SK-N-SH treated with all-trans-retinoic acid at 6 μM for 48 hours (cell line): ENCODE measurements around the gene TOMM20.

Source experiments
- ATAC-seq: fragments of 200-7000 bp; cut with Tn5 transposase; 3 replicates; pipeline ENCODE4 v1.9.1; 2020; ENCODE audit warnings: mild to moderate bottlenecking, moderate library complexity
- ARNTL ChIP-seq: fragments of 450-650 bp; formaldehyde crosslinking; IDR thresholded peaks from 2 replicates; pipeline ENCODE4 v1.5.0; 2020; ENCODE audit warnings: low read depth, mild to moderate bottlenecking, moderate library complexity, borderline replicate concordance
- BACH2 ChIP-seq: fragments of 250-450 bp; sonication (Bioruptor Pico); IDR thresholded peaks from 2 replicates; pipeline ENCODE4 v1.9.0; 2021; ENCODE audit warnings: mild to moderate bottlenecking, borderline replicate concordance
- CREB5 ChIP-seq: fragments of 250-450 bp; sonication (Bioruptor Pico); IDR thresholded peaks from 2 replicates; pipeline ENCODE4 v1.5.1; 2020; ENCODE audit warnings: low read depth, mild to moderate bottlenecking, moderate library complexity
- CSDC2 ChIP-seq: fragments of 250-450 bp; sonication (Bioruptor Pico); IDR thresholded peaks from 2 replicates; pipeline ENCODE4 v1.5.0; 2020; ENCODE audit warnings: mild to moderate bottlenecking, moderate library complexity
- ESRRG ChIP-seq: fragments of 250-450 bp; sonication (Bioruptor Pico); IDR thresholded peaks from 2 replicates; pipeline ENCODE4 v1.6.1; 2021; ENCODE audit warnings: mild to moderate bottlenecking
- GLIS3 ChIP-seq: fragments of 250-450 bp; sonication (Bioruptor Pico); IDR thresholded peaks from 2 replicates; pipeline ENCODE4 v1.5.0; 2020; ENCODE audit warnings: mild to moderate bottlenecking, moderate library complexity
- ISL1 ChIP-seq: fragments of 250-450 bp; sonication (Bioruptor Pico); IDR thresholded peaks from 2 replicates; pipeline ENCODE4 v2.1.2; 2022; ENCODE audit warnings: mild to moderate bottlenecking, moderate library complexity
- OSR1 ChIP-seq: fragments of 250-450 bp; sonication (Bioruptor Pico); IDR thresholded peaks from 2 replicates; pipeline ENCODE4 v1.8.0; 2022; ENCODE audit warnings: moderate library complexity, mild to moderate bottlenecking, inconsistent platforms
- PATZ1 ChIP-seq: fragments of 250-450 bp; sonication (Bioruptor Pico); IDR thresholded peaks from 2 replicates; pipeline ENCODE4 v1.8.0; 2020; ENCODE audit warnings: mild to moderate bottlenecking, moderate library complexity, borderline replicate concordance
- POU6F1 ChIP-seq: fragments of 250-450 bp; sonication (Bioruptor Pico); IDR thresholded peaks from 2 replicates; pipeline ENCODE4 v1.8.0; 2021; ENCODE audit warnings: low read depth, mild to moderate bottlenecking, moderate library complexity, borderline replicate concordance
- PPARA ChIP-seq: fragments of 250-450 bp; sonication (Bioruptor Pico); IDR thresholded peaks from 2 replicates; pipeline ENCODE4 v1.5.0; 2020; ENCODE audit warnings: mild to moderate bottlenecking, borderline replicate concordance
- RARB ChIP-seq: fragments of 250-450 bp; sonication (Bioruptor Pico); IDR thresholded peaks from 2 replicates; pipeline ENCODE4 v1.8.0; 2021; ENCODE audit warnings: mild to moderate bottlenecking, moderate library complexity
- SNAI2 ChIP-seq: fragments of 250-450 bp; sonication (Bioruptor Pico); IDR thresholded peaks from 2 replicates; pipeline ENCODE4 v1.5.0; 2020; ENCODE audit warnings: mild to moderate bottlenecking, moderate library complexity
- TCF4 ChIP-seq: fragments of 250-450 bp; sonication (Bioruptor Pico); IDR thresholded peaks from 2 replicates; pipeline ENCODE4 v1.8.0; 2021; ENCODE audit warnings: mild to moderate bottlenecking, moderate library complexity, borderline replicate concordance
- TOX ChIP-seq: fragments of 250-450 bp; sonication (Bioruptor Pico); IDR thresholded peaks from 2 replicates; pipeline ENCODE4 v1.8.0; 2021; ENCODE audit warnings: mild to moderate bottlenecking, moderate library complexity, borderline replicate concordance
- TSHZ2 ChIP-seq: fragments of 250-450 bp; sonication (Bioruptor Pico); IDR thresholded peaks from 2 replicates; pipeline ENCODE4 v1.5.0; 2020; ENCODE audit warnings: mild to moderate bottlenecking, moderate library complexity
- ZC3H10 ChIP-seq: fragments of 250-450 bp; sonication (Bioruptor Pico); IDR thresholded peaks from 2 replicates; pipeline ENCODE4 v1.5.1; 2021; ENCODE audit warnings: mild to moderate bottlenecking, moderate library complexity
- ZFP3 ChIP-seq: fragments of 250-450 bp; sonication (Bioruptor Pico); IDR thresholded peaks from 2 replicates; pipeline ENCODE4 v1.5.0; 2020; ENCODE audit warnings: mild to moderate bottlenecking, moderate library complexity
- ZFP30 ChIP-seq: fragments of 450-650 bp; formaldehyde crosslinking; IDR thresholded peaks from 2 replicates; pipeline ENCODE4 v1.5.0; 2022; ENCODE audit warnings: mild to moderate bottlenecking, moderate library complexity
- ZNF70 ChIP-seq: fragments of 450-650 bp; formaldehyde crosslinking; IDR thresholded peaks from 2 replicates; pipeline ENCODE4 v1.5.0; 2020; ENCODE audit warnings: mild to moderate bottlenecking, moderate library complexity
- ZNF8 ChIP-seq: fragments of 450-650 bp; formaldehyde crosslinking; IDR thresholded peaks from 2 replicates; pipeline ENCODE4 v1.5.0; 2020; ENCODE audit warnings: mild to moderate bottlenecking, moderate library complexity

The TOMM20 gene

GRCh38 chr1:235076504-235077162, 52.0 kb downstream of the TOMM20 start:
- TF ChIP-seq SNAI2 (no peak), ZC3H10 (no peak), ISL1 (CRISPR knock-in tag) (no peak), TSHZ2 (CRISPR knock-in tag) (no peak), ZNF70 (no peak)
- no peak for ATAC-seq

- ATAC-seq = no peak
- no peak for TF ChIP-seq BACH2 (CRISPR knock-in tag)
- no peak for TF ChIP-seq ISL1 (CRISPR knock-in tag)
- TF ChIP-seq TCF4 = no peak
- no peak for TF ChIP-seq TSHZ2 (CRISPR knock-in tag)
- no peak for TF ChIP-seq RARB (CRISPR knock-in tag)
- TF ChIP-seq CREB5 (CRISPR knock-in tag) = no peak
- TF ChIP-seq ZNF70 = no peak
- no peak for TF ChIP-seq POU6F1
- no peak for TF ChIP-seq CSDC2 (CRISPR knock-in tag)
- TF ChIP-seq ARNTL (CRISPR knock-in tag) = no peak
- no peak for TF ChIP-seq ZFP3 (CRISPR knock-in tag)
- no peak for TF ChIP-seq ZNF8
- TF ChIP-seq GLIS3 = no peak
- TF ChIP-seq ESRRG = no peak
- no peak for TF ChIP-seq ZFP30 (CRISPR knock-in tag)
- no peak for TF ChIP-seq PPARA (CRISPR knock-in tag)
- TF ChIP-seq OSR1 = no peak
- TF ChIP-seq SNAI2 = no peak
- TF ChIP-seq TOX = no peak
- no peak for TF ChIP-seq PATZ1
Observed at GRCh38 chr1:235075777-235076308, 52.8 kb downstream of the TOMM20 start.
